ENCODE measurements around the gene MEIOB. TPM values are rescaled to one million over a fixed set of nuclear protein-coding genes. Genes with fewer than 3 reads are reported as not detected.

MEIOB gene
- total and polyA plus RNA-seq, 2 experiments from 2014 or later, result 0.28 TPM; not detected in 1

GRCh38 chr16:1862394-1862793, 9.6 kb downstream of the MEIOB start:
- H3K4me1 ChIP-seq (ENCODE audit: insufficient read depth), result no peaks in the 10 kb centered on the region
- WGBS (ENCODE audit: low lambda C conversion rate, missing lambda C conversion rate), result 84% methylated on average over 9 of the region's 9 CpGs
- no peak overlapping the region for H3K4me2 ChIP-seq
- H3K27me3 ChIP-seq, result peaks cover 23% of the 10 kb centered on the region
- H3K9me2 ChIP-seq (replicated peaks; ENCODE audit: insufficient read depth), result no peaks in the 10 kb centered on the region
- H2AFZ ChIP-seq, result no peak overlapping the region
- H4K20me1 ChIP-seq (ENCODE audit: insufficient read depth, poor library complexity, severe bottlenecking), result no peaks in the 10 kb centered on the region
- H3K79me2 ChIP-seq, result no peaks in the 10 kb centered on the region
- no peaks in the 10 kb centered on the region for H3K36me3 ChIP-seq (replicated peaks; ENCODE audit: insufficient read depth, low read depth)
- no peak for DNase-seq (ENCODE audit: low spot score)
- no peaks in the 10 kb centered on the region for H3K9me3 ChIP-seq (ENCODE audit: low read depth)
- no peak overlapping the region for H3K4me3 ChIP-seq
- no peak overlapping the region for H3K27ac ChIP-seq
- TF ChIP-seq EZH2phosphoT487 (IDR thresholded peaks at IDR 0.05; ENCODE audit: low read depth, severe bottlenecking, unreplicated experiment), result no peak
- no peak for TF ChIP-seq CTCF (IDR thresholded peaks at IDR 0.05; ENCODE audit: poor library complexity)

- H3K4me1 ChIP-seq (ENCODE audit: insufficient read depth), result no peaks in the 10 kb centered on the region
- H3K27me3 ChIP-seq, result peaks cover 28% of the 10 kb centered on the region
- no peaks in the 10 kb centered on the region for H4K20me1 ChIP-seq (ENCODE audit: insufficient read depth, poor library complexity, severe bottlenecking)
- H2AFZ ChIP-seq, result no peak overlapping the region
- no peak for DNase-seq (ENCODE audit: low spot score)
- no peaks in the 10 kb centered on the region for H3K36me3 ChIP-seq (replicated peaks; ENCODE audit: insufficient read depth, low read depth)
- no peaks in the 10 kb centered on the region for H3K79me2 ChIP-seq
- H3K4me3 ChIP-seq, result no peak overlapping the region
- 76% methylated on average over 5 of the region's 5 CpGs for WGBS (ENCODE audit: low lambda C conversion rate, missing lambda C conversion rate)
- no peak overlapping the region for H3K27ac ChIP-seq
- H3K9me2 ChIP-seq (replicated peaks; ENCODE audit: insufficient read depth), result no peaks in the 10 kb centered on the region
- TF ChIP-seq CTCF (IDR thresholded peaks at IDR 0.05; ENCODE audit: poor library complexity) (no peak), EZH2 (IDR thresholded peaks at IDR 0.05; ENCODE audit: borderline replicate concordance) (no peak), EZH2phosphoT487 (IDR thresholded peaks at IDR 0.05; ENCODE audit: low read depth, severe bottlenecking, unreplicated experiment) (no peak)
- H3K9me3 ChIP-seq (ENCODE audit: low read depth), result no peaks in the 10 kb centered on the region
- H3K4me2 ChIP-seq, result no peak overlapping the region
Measured at GRCh38 chr16:1861730-1862129, 10.2 kb downstream of the MEIOB start.

- no peaks in the 10 kb centered on the region for H3K36me3 ChIP-seq (replicated peaks; ENCODE audit: insufficient read depth, low read depth)
- peaks cover 21% of the 10 kb centered on the region for H3K27me3 ChIP-seq
- H4K20me1 ChIP-seq (ENCODE audit: insufficient read depth, poor library complexity, severe bottlenecking), result no peaks in the 10 kb centered on the region
- TF ChIP-seq EZH2phosphoT487 (IDR thresholded peaks at IDR 0.05; ENCODE audit: low read depth, severe bottlenecking, unreplicated experiment) (no peak), EZH2 (IDR thresholded peaks at IDR 0.05; ENCODE audit: borderline replicate concordance) (no peak), CTCF (IDR thresholded peaks at IDR 0.05; ENCODE audit: poor library complexity) (no peak)
- no peaks in the 10 kb centered on the region for H3K9me2 ChIP-seq (replicated peaks; ENCODE audit: insufficient read depth)
- no peaks in the 10 kb centered on the region for H3K9me3 ChIP-seq (ENCODE audit: low read depth)
- no peaks in the 10 kb centered on the region for H3K79me2 ChIP-seq
- H2AFZ ChIP-seq, result no peak overlapping the region
- 47% methylated on average over 8 of the region's 8 CpGs for WGBS (ENCODE audit: low lambda C conversion rate, missing lambda C conversion rate)
- DNase-seq (ENCODE audit: low spot score), result no peak
- H3K4me1 ChIP-seq (ENCODE audit: insufficient read depth), result no peaks in the 10 kb centered on the region
- H3K4me2 ChIP-seq, result no peak overlapping the region
- no peak overlapping the region for H3K4me3 ChIP-seq
- no peak overlapping the region for H3K27ac ChIP-seq
Measured at GRCh38 chr16:1859650-1860049, 12.3 kb downstream of the MEIOB start.

All from hepatocyte (in vitro differentiated cells).